Effector memory CD8-positive, alpha-beta T cell (primary cell): Measurements from ENCODE around the gene LCTL.

ENCODE experiments used
- ATAC-seq: fragments of 150-1000 bp; cut with Tn5 transposase; replicated peaks from 2 replicates; pipeline ENCODE4 v1.10.0; 2021; ENCODE audit warnings: mild to moderate bottlenecking, moderate library complexity
- DNase-seq, 3 experiments: peaks; one replicate each; pipeline ENCODE4 v3.0.0; 2021
- H3K27ac Mint-ChIP-seq, 2 donors: one replicate each; pipeline ENCODE4 v1.8.0; 2022; ENCODE audit warnings: mild to moderate bottlenecking in 2 of 2, mixed read lengths in 2 of 2, moderate library complexity in 2 of 2
- H3K27me3 Mint-ChIP-seq, 2 donors: one replicate each; pipeline ENCODE4 v1.8.0; 2022; ENCODE audit warnings: mixed read lengths in 2 of 2
- H3K36me3 Mint-ChIP-seq: one replicate; pipeline ENCODE4 v1.8.0; 2022; ENCODE audit warnings: mild to moderate bottlenecking, moderate library complexity, mixed read lengths; ENCODE audit not compliant: insufficient read depth
- H3K4me1 Mint-ChIP-seq, 2 donors: one replicate each; pipeline ENCODE4 v1.8.0; 2022; ENCODE audit warnings: low read depth in 2 of 2, mixed read lengths in 2 of 2
- H3K4me3 Mint-ChIP-seq, 2 donors: one replicate each; pipeline ENCODE4 v1.8.0; 2022; ENCODE audit warnings: mild to moderate bottlenecking in 2 of 2, mixed read lengths in 2 of 2, moderate library complexity in 2 of 2
- H3K9me3 Mint-ChIP-seq, 2 donors: one replicate each; pipeline ENCODE4 v1.8.0; 2022; ENCODE audit warnings: mixed read lengths in 2 of 2

Gene LCTL

GRCh38 chr15:66587020-66587419, 21.2 kb upstream of the LCTL start:
- Mint-ChIP-seq H3K27me3 (peaks cover 26 to 55% of the 10 kb centered on the region in 2 donors), H3K4me3 (no peak overlapping the region), H3K9me3 (no peaks in the 10 kb centered on the region), H3K27ac (no peak overlapping the region), H3K36me3 (no peaks in the 10 kb centered on the region), H3K4me1 (no peaks in the 10 kb centered on the region)
- DNase-seq (no peak), ATAC-seq (no peak)

GRCh38 chr15:66586155-66586976, 20.6 kb upstream of the LCTL start:
- Mint-ChIP-seq H3K27ac (no peak overlapping the region), H3K4me1 (no peaks in the 10 kb centered on the region), H3K9me3 (no peaks in the 10 kb centered on the region), H3K27me3 (peaks cover 26 to 55% of the 10 kb centered on the region in 2 donors), H3K36me3 (no peaks in the 10 kb centered on the region), H3K4me3 (no peak overlapping the region)
- no peak for DNase-seq
- no peak for ATAC-seq

GRCh38 chr15:66581972-66582537, 16.3 kb upstream of the LCTL start:
- Mint-ChIP-seq H3K9me3 (no peaks in the 10 kb centered on the region), H3K4me1 (no peaks in the 10 kb centered on the region), H3K36me3 (no peaks in the 10 kb centered on the region), H3K27ac (no peak overlapping the region), H3K27me3 (peaks cover 11 to 24% of the 10 kb centered on the region in 2 donors), H3K4me3 (no peak overlapping the region)
- ATAC-seq (no peak), DNase-seq (no peak)

GRCh38 chr15:66580643-66581042, 14.8 kb upstream of the LCTL start:
- Mint-ChIP-seq H3K27me3 (peaks cover 0 to 10% of the 10 kb centered on the region in 2 donors), H3K27ac (no peak overlapping the region)

GRCh38 chr15:66578286-66578875, 12.6 kb upstream of the LCTL start:
- no peak for ATAC-seq
- Mint-ChIP-seq H3K27ac (no peak overlapping the region), H3K4me1 (peaks cover 0 to 4% of the 10 kb centered on the region in 2 donors), H3K9me3 (no peaks in the 10 kb centered on the region), H3K27me3 (no peaks in the 10 kb centered on the region), H3K4me3 (no peak overlapping the region), H3K36me3 (no peaks in the 10 kb centered on the region)
- DNase-seq = no peak

More at GRCh38 chr15:66580643-66581042, 14.8 kb upstream of the LCTL start:
- Mint-ChIP-seq H3K36me3 (no peaks in the 10 kb centered on the region), H3K9me3 (no peaks in the 10 kb centered on the region), H3K4me1 (no peaks in the 10 kb centered on the region), H3K4me3 (no peak overlapping the region)
- no peak for DNase-seq
- ATAC-seq = no peak

- Mint-ChIP-seq H3K27ac (no peak overlapping the region), H3K27me3 (no peaks in the 10 kb centered on the region), H3K4me1 (peaks cover 0 to 4% of the 10 kb centered on the region in 2 donors), H3K4me3 (no peak overlapping the region), H3K9me3 (no peaks in the 10 kb centered on the region), H3K36me3 (no peaks in the 10 kb centered on the region)
- no peak for DNase-seq
- ATAC-seq = no peak
Observed at GRCh38 chr15:66574596-66574950, 8.8 kb upstream of the LCTL start.

- Mint-ChIP-seq H3K4me3 (no peak overlapping the region), H3K27me3 (no peaks in the 10 kb centered on the region), H3K9me3 (no peaks in the 10 kb centered on the region), H3K36me3 (no peaks in the 10 kb centered on the region), H3K4me1 (peaks cover 0 to 4% of the 10 kb centered on the region in 2 donors), H3K27ac (no peak overlapping the region)
- no peak for ATAC-seq
- DNase-seq = no peak
Observed at GRCh38 chr15:66573719-66574595, 8.2 kb upstream of the LCTL start.

- peaks cover 0 to 4% of the 10 kb centered on the region in 2 donors for H3K4me1 Mint-ChIP-seq
- no peak overlapping the region for H3K27ac Mint-ChIP-seq
- H3K9me3 Mint-ChIP-seq = no peaks in the 10 kb centered on the region
- no peaks in the 10 kb centered on the region for H3K36me3 Mint-ChIP-seq
- DNase-seq (no peak), ATAC-seq (no peak)
- H3K27me3 Mint-ChIP-seq = no peaks in the 10 kb centered on the region
- H3K4me3 Mint-ChIP-seq = no peak overlapping the region
Observed at GRCh38 chr15:66573348-66573718, 7.5 kb upstream of the LCTL start.

- H3K9me3 Mint-ChIP-seq = no peaks in the 10 kb centered on the region
- no peak overlapping the region for H3K4me3 Mint-ChIP-seq
- DNase-seq = no peak
- no peaks in the 10 kb centered on the region for H3K36me3 Mint-ChIP-seq
- ATAC-seq = no peak
- H3K27me3 Mint-ChIP-seq = no peaks in the 10 kb centered on the region
- peaks cover 2 to 6% of the 10 kb centered on the region in 2 donors for H3K4me1 Mint-ChIP-seq
- H3K27ac Mint-ChIP-seq = no peak overlapping the region
Observed at GRCh38 chr15:66572146-66572545, 6.3 kb upstream of the LCTL start.

GRCh38 chr15:66570842-66571478, 5.2 kb upstream of the LCTL start:
- DNase-seq = no peak
- no peaks in the 10 kb centered on the region for H3K36me3 Mint-ChIP-seq
- H3K27me3 Mint-ChIP-seq = no peaks in the 10 kb centered on the region
- no peak overlapping the region for H3K27ac Mint-ChIP-seq
- peaks cover 6 to 10% of the 10 kb centered on the region in 2 donors for H3K4me1 Mint-ChIP-seq
- H3K4me3 Mint-ChIP-seq = no peak overlapping the region
- ATAC-seq = no peak
- H3K9me3 Mint-ChIP-seq = no peaks in the 10 kb centered on the region

GRCh38 chr15:66570327-66570726, 4.5 kb upstream of the LCTL start:
- ATAC-seq (no peak), DNase-seq (no peak)
- no peaks in the 10 kb centered on the region for H3K9me3 Mint-ChIP-seq
- H3K36me3 Mint-ChIP-seq = no peaks in the 10 kb centered on the region
- H3K4me1 Mint-ChIP-seq = peaks cover 6 to 10% of the 10 kb centered on the region in 2 donors
- no peak overlapping the region for H3K27ac Mint-ChIP-seq
- no peak overlapping the region for H3K4me3 Mint-ChIP-seq
- H3K27me3 Mint-ChIP-seq = no peaks in the 10 kb centered on the region

- ATAC-seq = no peak
- no peak for DNase-seq
- Mint-ChIP-seq H3K27ac (no peak overlapping the region), H3K27me3 (no peaks in the 10 kb centered on the region), H3K4me3 (no peak overlapping the region), H3K36me3 (no peaks in the 10 kb centered on the region), H3K4me1 (peaks cover 6 to 10% of the 10 kb centered on the region in 2 donors), H3K9me3 (no peaks in the 10 kb centered on the region)
Observed at GRCh38 chr15:66569461-66570137, 3.8 kb upstream of the LCTL start.
